ENCODE data around the gene PYGO1.
"Not testable (repeated sequence)": the region's sequence is repeated elsewhere in the genome, so short reads cannot be mapped to it uniquely, and the experiment has no call there.

Gene PYGO1

GRCh38 chr15:55606214-55606613 lies 18.1 kb upstream of the PYGO1 start:
- peaks cover 29% of the 10 kb centered on the region for H3K9me3 Mint-ChIP-seq
- no peak overlapping the region for H3K4me3 Mint-ChIP-seq
- H3K27ac Mint-ChIP-seq, result no peak overlapping the region
- no peaks in the 10 kb centered on the region for H3K27me3 Mint-ChIP-seq (ENCODE audit: low read depth)
- TF ChIP-seq, protein P1, sequence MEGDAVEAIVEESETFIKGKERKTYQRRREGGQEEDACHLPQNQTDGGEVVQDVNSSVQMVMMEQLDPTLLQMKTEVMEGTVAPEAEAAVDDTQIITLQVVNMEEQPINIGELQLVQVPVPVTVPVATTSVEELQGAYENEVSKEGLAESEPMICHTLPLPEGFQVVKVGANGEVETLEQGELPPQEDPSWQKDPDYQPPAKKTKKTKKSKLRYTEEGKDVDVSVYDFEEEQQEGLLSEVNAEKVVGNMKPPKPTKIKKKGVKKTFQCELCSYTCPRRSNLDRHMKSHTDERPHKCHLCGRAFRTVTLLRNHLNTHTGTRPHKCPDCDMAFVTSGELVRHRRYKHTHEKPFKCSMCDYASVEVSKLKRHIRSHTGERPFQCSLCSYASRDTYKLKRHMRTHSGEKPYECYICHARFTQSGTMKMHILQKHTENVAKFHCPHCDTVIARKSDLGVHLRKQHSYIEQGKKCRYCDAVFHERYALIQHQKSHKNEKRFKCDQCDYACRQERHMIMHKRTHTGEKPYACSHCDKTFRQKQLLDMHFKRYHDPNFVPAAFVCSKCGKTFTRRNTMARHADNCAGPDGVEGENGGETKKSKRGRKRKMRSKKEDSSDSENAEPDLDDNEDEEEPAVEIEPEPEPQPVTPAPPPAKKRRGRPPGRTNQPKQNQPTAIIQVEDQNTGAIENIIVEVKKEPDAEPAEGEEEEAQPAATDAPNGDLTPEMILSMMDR (IDR thresholded peaks at IDR 0.05; ENCODE audit: unreplicated experiment in 3 of 3), result no peak
- peaks cover 34% of the 10 kb centered on the region for H3K36me3 Mint-ChIP-seq (ENCODE audit: low read depth)
- no peaks in the 10 kb centered on the region for H3K4me1 Mint-ChIP-seq

GRCh38 chr15:55601374-55601773 lies 13.2 kb upstream of the PYGO1 start:
- Mint-ChIP-seq H3K4me1 (no peaks in the 10 kb centered on the region), H3K9me3 (peaks cover 8% of the 10 kb centered on the region), H3K4me3 (no peak overlapping the region), H3K27me3 (ENCODE audit: low read depth) (no peaks in the 10 kb centered on the region), H3K36me3 (ENCODE audit: low read depth) (peaks cover 4% of the 10 kb centered on the region), H3K27ac (no peak overlapping the region)
- TF ChIP-seq, protein P1 (IDR thresholded peaks at IDR 0.05; ENCODE audit: unreplicated experiment in 3 of 3), result no peak

DNA sequence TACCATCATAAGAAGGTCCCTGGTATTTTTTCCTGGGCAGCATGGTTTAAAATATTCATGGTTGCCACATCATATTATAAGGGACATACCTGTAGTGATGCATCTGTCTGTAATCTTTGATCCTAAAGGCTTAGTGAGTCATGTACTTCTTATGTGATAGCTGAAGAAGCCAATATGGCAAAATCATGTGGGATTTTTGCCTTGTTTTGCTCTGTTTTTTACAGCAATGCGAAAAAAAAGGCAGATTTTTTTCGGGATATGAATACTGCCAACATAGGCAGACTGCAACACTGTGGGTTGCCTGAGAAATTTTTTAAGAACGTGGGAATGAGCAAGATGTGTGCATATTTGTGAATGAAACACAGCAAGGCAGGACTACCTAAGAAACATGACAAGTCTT lies 11.3 kb upstream of the PYGO1 start:
- no peaks in the 10 kb centered on the region for H3K36me3 Mint-ChIP-seq (ENCODE audit: low read depth)
- H3K27me3 Mint-ChIP-seq (ENCODE audit: low read depth), result no peaks in the 10 kb centered on the region
- H3K4me3 Mint-ChIP-seq, result no peak overlapping the region
- TF ChIP-seq, protein P1 (IDR thresholded peaks at IDR 0.05; ENCODE audit: unreplicated experiment in 3 of 3), result no peak
- H3K27ac Mint-ChIP-seq, result no peak overlapping the region
- H3K9me3 Mint-ChIP-seq, result no peaks in the 10 kb centered on the region
- H3K4me1 Mint-ChIP-seq, result no peaks in the 10 kb centered on the region

- H3K4me3 Mint-ChIP-seq, result peak overlapping the region in 2 of 3 experiments; percentile 10 to 18
- not testable (repeated sequence) for H3K27me3 Mint-ChIP-seq (ENCODE audit: low read depth)
Measured at GRCh38 chr15:55593019-55593418, 4.9 kb upstream of the PYGO1 start.

GRCh38 chr15:55590788-55591187 lies 2.6 kb upstream of the PYGO1 start:
- Mint-ChIP-seq H3K27ac (no peak overlapping the region), H3K4me3 (peak overlapping the region in 2 of 3 experiments; percentile 26 to 45), H3K9me3 (no peaks in the 10 kb centered on the region), H3K27me3 (ENCODE audit: low read depth) (peaks cover 3% of the 10 kb centered on the region), H3K36me3 (ENCODE audit: low read depth) (no peaks in the 10 kb centered on the region), H3K4me1 (peaks cover 5% of the 10 kb centered on the region)
- TF ChIP-seq, protein P1 (IDR thresholded peaks at IDR 0.05; ENCODE audit: unreplicated experiment in 3 of 3), result no peak

More at GRCh38 chr15:55593019-55593418, 4.9 kb upstream of the PYGO1 start:
- H3K4me1 Mint-ChIP-seq; H3K27ac Mint-ChIP-seq; H3K36me3 Mint-ChIP-seq (ENCODE audit: low read depth); H3K9me3 Mint-ChIP-seq: not testable (repeated sequence)

DNA sequence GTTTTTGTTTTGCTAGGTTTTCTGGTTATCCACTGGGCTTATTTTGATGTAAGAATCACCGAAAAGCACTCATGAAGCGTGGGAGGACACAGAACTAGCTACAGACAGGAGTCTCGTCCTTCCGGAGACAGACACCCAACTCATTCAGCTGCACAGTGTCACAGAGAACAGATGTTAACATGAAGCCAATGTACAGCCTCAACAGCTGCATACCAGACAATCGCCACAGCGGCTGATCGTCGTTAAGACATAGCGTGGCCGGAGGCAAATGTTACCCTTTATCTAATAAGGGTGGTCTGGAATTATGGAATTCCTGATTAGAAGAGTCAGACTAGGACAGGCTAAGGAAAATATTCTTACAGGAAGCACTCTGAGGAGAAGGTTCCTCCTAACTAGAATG lies 1.1 kb upstream of the PYGO1 start:
- Mint-ChIP-seq H3K4me3 (peak overlapping the region; percentile 88 to 96 (median 92)), H3K4me1 (peaks cover 10% of the 10 kb centered on the region), H3K27ac (peak overlapping the region; percentile 95 to 97 (median 97)), H3K9me3 (no peaks in the 10 kb centered on the region), H3K27me3 (ENCODE audit: low read depth) (peaks cover 3% of the 10 kb centered on the region), H3K36me3 (ENCODE audit: low read depth) (no peaks in the 10 kb centered on the region)
- TF ChIP-seq, protein P1 (IDR thresholded peaks at IDR 0.05; ENCODE audit: unreplicated experiment in 3 of 3), result no peak

All from nephron (organoid).